GM23338 (cell line): ENCODE data around the gene CYP46A1. TPM values are rescaled to one million over a fixed set of nuclear protein-coding genes. Genes with fewer than 3 reads are reported as not detected.

Experiments used
- CREB1 ChIP-seq: fragments of 250-450 bp; sonication (Bioruptor Pico); IDR thresholded peaks from 2 replicates; pipeline ENCODE4 v1.5.0; 2020; ENCODE audit warnings: low read depth, mild to moderate bottlenecking, moderate library complexity
- EZH2 ChIP-seq: fragments of 200-600 bp; sonication (generic); IDR thresholded peaks from one replicate; pipeline ENCODE4 v1.8.0; 2017; ENCODE audit warnings: antibody characterized with exemption, mild to moderate bottlenecking, low read depth; ENCODE audit not compliant: unreplicated experiment
- JUNB ChIP-seq: IDR thresholded peaks from one replicate; pipeline ENCODE4 v1.6.1; 2016; ENCODE audit warnings: antibody characterized with exemption; ENCODE audit not compliant: unreplicated experiment
- REST ChIP-seq: IDR thresholded peaks from one replicate; pipeline ENCODE4 v1.6.1; 2018; ENCODE audit warnings: antibody characterized with exemption; ENCODE audit not compliant: unreplicated experiment
- ZNF114 ChIP-seq: fragments of 250-450 bp; sonication (Bioruptor Pico); IDR thresholded peaks from 2 replicates; pipeline ENCODE4 v1.5.0; 2020; ENCODE audit warnings: mild to moderate bottlenecking, moderate library complexity
- ZNF462 ChIP-seq: fragments of 250-450 bp; sonication (Bioruptor Pico); IDR thresholded peaks from 2 replicates; pipeline ENCODE4 v1.5.0; 2020; ENCODE audit warnings: mild to moderate bottlenecking, moderate library complexity
- polyA plus RNA-seq: library from polyadenylated mRNA; unstranded; fragments of >200 nt; fragmentation: Nextera tagmentation; extraction: Ambion mirVana; gene quantifications from 2 replicates; pipeline ENCODE4 v1.2.1, GENCODE V29; 2016
- total RNA-seq: library from RNA; depleted of rRNA; stranded (reverse); fragments of >200 nt; shearing (Covaris generic); gene quantifications from 2 replicates; pipeline ENCODE4 v1.2.3, GENCODE V29; 2014

The CYP46A1 gene
- total and polyA plus RNA-seq, 2 experiments from 2014 or later, result 0.59 to 0.66 TPM

DNA sequence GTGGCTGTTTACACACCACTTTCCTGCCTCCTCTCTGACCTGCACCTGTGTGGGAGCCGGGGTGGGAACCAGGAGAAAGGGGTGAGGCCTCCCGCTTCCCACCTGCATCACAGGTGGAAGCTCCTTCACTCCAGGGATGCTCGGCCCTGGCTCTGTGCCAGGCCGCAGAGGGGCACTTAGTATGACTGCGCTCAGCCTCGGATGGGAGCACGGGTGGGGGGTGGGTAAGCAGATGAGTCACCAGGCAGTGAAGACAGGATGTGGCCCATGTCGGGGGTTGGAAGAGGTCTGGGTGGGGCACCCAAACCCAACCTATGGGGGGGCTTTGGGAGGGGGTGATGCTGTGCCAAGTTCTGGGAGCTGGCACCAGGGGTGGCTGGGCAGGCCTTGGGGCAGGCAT, 7.4 kb upstream of the CYP46A1 start (continued):
- TF ChIP-seq ZNF462 (CRISPR knock-in tag) (no peak), ZNF114 (CRISPR knock-in tag) (no peak), REST (no peak), EZH2 (no peak), JUNB (no peak), CREB1 (CRISPR knock-in tag) (no peak)
